Measurements from ENCODE around the gene SGK1.

Gene SGK1

DNA sequence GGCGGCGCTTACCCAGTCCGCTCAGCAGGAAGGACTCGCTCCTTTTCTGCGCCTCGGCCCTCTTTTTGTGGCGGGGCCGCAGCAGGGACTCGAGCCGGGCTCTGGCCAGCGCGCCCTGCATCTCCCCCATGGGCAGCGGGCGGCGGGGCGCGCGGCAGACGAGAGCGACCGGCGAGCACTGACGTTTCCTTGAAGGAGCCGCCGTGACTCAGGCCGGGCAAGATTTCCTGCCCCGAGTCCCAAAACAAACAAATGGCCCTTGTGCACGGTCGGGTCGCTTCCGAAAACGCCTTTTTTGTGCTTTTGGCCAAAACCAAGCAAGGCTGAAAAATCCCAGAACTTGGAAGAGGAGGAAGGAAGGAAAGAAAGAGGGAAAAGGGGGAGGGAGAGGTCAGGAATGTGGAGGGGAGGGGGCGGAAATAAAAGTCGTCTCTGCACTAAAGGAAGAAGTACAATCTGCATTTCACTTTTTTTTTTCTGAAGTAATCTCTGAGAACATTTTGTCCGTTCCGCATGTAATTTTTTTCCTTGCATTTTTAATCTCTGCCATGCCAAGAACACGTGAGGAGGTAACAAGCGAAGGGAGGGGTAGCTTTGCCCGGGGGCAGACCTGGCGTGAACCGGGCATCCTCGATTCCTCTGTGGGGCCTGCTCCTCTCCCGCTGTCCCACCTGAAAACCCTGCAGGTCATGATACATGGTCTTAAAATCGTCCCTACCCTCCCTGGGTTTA lies 142.2 kb downstream of the SGK1 start:
- TF ChIP-seq, protein P1, sequence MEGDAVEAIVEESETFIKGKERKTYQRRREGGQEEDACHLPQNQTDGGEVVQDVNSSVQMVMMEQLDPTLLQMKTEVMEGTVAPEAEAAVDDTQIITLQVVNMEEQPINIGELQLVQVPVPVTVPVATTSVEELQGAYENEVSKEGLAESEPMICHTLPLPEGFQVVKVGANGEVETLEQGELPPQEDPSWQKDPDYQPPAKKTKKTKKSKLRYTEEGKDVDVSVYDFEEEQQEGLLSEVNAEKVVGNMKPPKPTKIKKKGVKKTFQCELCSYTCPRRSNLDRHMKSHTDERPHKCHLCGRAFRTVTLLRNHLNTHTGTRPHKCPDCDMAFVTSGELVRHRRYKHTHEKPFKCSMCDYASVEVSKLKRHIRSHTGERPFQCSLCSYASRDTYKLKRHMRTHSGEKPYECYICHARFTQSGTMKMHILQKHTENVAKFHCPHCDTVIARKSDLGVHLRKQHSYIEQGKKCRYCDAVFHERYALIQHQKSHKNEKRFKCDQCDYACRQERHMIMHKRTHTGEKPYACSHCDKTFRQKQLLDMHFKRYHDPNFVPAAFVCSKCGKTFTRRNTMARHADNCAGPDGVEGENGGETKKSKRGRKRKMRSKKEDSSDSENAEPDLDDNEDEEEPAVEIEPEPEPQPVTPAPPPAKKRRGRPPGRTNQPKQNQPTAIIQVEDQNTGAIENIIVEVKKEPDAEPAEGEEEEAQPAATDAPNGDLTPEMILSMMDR (IDR thresholded peaks at IDR 0.05): no peak
- Histone ChIP-seq H3K4me2 (ENCODE audit: low read length) (peak overlapping the region; percentile 95), H3K27ac (peak overlapping the region; percentile 100), H3K9ac (peak overlapping the region; percentile 100), H3K9me3 (ENCODE audit: control insufficient read depth, low read length) (peaks cover 29% of the 10 kb centered on the region), H3K4me1 (peaks cover 26% of the 10 kb centered on the region), H3K27me3 (ENCODE audit: control insufficient read depth, insufficient read depth, low read length) (no peaks in the 10 kb centered on the region), H2AFZ (peak overlapping the region; percentile 47), H3K36me3 (ENCODE audit: control insufficient read depth, insufficient read depth, low read length) (peaks cover 39% of the 10 kb centered on the region), H3K79me2 (peaks cover 48% of the 10 kb centered on the region), H3K4me3 (ENCODE audit: low read depth, low read length) (peak overlapping the region; percentile 100)

DNA sequence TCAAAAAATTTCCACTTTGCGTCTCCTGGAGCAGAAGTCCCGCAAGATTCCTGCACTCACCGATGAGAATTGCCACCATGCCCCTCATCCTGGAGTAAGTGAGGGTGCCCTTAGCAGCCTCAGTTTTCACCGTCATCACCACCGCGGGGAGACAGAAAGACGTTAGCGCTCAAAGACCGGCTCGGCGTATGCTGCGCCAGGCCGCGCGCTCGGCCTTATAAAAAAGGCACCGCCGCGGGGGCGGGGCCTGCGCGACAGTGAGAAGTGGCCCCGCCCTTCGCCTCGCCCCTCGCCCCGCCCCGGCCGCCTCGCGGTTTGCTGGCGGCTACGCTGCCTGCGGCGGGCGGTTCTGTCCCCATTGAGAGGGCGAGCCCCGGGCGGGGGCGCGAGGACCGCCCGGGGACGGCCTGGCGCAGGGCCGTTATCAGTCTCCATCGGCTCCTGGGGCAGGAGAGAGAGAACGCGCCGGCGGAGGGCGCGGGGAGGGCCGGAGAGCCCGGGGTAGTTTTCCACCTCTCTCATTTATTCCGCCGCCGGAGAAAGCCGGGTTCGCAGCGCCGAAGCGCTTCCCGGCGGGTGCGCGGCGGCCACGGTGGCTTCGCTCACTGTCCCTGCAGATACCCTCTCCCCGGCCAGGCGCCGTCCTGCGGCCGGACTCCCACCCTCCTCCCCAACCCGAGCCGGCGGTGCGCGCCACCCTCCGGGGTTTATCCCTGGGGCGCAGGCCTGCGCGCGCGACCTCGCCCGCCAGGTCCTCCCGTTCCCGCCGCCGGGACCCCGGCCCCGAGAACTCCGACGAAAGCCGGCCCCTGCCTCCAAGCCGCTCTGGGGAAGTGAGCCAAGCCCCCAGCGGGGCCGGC lies 143.0 kb downstream of the SGK1 start:
- Histone ChIP-seq H3K36me3 (ENCODE audit: control insufficient read depth, insufficient read depth, low read length) (peaks cover 47% of the 10 kb centered on the region), H3K9ac (peak overlapping the region; percentile 100), H3K27me3 (ENCODE audit: control insufficient read depth, insufficient read depth, low read length) (no peaks in the 10 kb centered on the region), H3K4me2 (ENCODE audit: low read length) (peak overlapping the region; percentile 95), H3K4me3 (ENCODE audit: low read depth, low read length) (peak overlapping the region; percentile 100), H2AFZ (peak overlapping the region; percentile 23), H3K9me3 (ENCODE audit: control insufficient read depth, low read length) (peaks cover 36% of the 10 kb centered on the region), H3K79me2 (peaks cover 54% of the 10 kb centered on the region), H3K27ac (peak overlapping the region; percentile 100), H3K4me1 (peaks cover 19% of the 10 kb centered on the region)
- TF ChIP-seq, protein P1 (IDR thresholded peaks at IDR 0.05): no peak

DNA sequence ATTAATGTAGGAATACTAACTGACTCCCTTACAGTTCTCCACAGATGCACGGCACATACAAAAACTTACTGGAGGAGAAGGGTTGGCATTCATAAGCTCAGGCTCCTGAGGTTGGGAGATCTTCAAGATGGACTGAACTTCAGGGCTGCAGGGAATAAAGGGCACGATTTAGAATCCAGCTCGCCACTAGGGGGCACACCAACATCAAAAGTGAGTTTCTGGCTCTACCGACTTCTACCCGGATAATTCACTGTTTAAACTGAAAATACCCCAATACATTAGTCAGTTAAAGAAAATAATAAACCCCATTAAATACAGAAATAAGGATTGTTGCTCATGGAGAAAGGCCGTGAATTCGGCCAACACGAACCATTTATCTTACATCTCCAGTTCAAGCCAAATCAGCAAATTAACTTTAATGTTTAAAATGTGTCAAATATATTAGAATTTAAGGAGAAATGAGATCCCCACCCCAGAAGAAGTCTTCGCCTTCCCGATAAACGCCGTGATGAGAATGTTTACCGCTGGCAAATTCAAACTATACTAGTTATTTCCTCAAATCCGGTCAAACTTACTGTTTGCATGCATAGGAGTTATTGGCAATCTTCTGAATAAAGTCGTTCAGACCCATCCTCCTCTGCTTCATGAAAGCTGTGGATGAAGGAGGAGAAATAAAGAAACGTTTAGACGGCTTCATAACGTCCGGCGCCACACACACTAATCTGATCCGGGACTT lies 143.8 kb downstream of the SGK1 start:
- TF ChIP-seq, protein P1 (IDR thresholded peaks at IDR 0.05): peak; percentile 84
- Histone ChIP-seq H3K4me3 (ENCODE audit: low read depth, low read length) (peak overlapping the region; percentile 100), H3K9me3 (ENCODE audit: control insufficient read depth, low read length) (peaks cover 36% of the 10 kb centered on the region), H3K4me1 (peaks cover 15% of the 10 kb centered on the region), H3K4me2 (ENCODE audit: low read length) (peak overlapping the region; percentile 83), H3K27ac (peak overlapping the region; percentile 100), H3K27me3 (ENCODE audit: control insufficient read depth, insufficient read depth, low read length) (no peaks in the 10 kb centered on the region), H3K9ac (peak overlapping the region; percentile 100), H3K36me3 (ENCODE audit: control insufficient read depth, insufficient read depth, low read length) (peaks cover 55% of the 10 kb centered on the region), H2AFZ (peak overlapping the region; percentile 7), H3K79me2 (peaks cover 57% of the 10 kb centered on the region)

DNA sequence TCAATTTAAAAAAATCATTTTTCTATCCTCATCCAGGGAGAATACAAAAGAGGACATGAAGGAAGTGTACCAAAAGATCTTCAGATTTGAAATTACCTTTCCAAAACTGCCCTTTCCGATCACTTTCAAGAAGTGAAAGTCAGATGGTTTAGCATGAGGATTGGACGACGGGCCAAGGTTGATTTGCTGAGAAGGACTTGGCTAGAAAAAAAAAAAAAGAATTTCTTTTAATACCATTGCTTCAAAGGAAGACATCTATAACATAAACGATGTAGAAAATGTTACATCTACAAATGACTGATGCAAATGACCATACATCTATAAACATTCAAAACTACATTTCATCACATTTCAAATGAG lies 144.6 kb downstream of the SGK1 start:
- H3K9ac ChIP-seq: peak overlapping the region; percentile 100
- peak overlapping the region; percentile 100 for H3K4me3 ChIP-seq (ENCODE audit: low read depth, low read length)

More for the DNA sequence above, 144.6 kb downstream of the SGK1 start:
- Histone ChIP-seq H2AFZ (no peak overlapping the region), H3K27ac (peak overlapping the region; percentile 100), H3K36me3 (ENCODE audit: control insufficient read depth, insufficient read depth, low read length) (peaks cover 59% of the 10 kb centered on the region), H3K27me3 (ENCODE audit: control insufficient read depth, insufficient read depth, low read length) (no peaks in the 10 kb centered on the region), H3K79me2 (peaks cover 57% of the 10 kb centered on the region), H3K9me3 (ENCODE audit: control insufficient read depth, low read length) (peaks cover 36% of the 10 kb centered on the region), H3K4me2 (ENCODE audit: low read length) (peak overlapping the region; percentile 83), H3K4me1 (peaks cover 15% of the 10 kb centered on the region)
- TF ChIP-seq, protein P1 (IDR thresholded peaks at IDR 0.05): no peak

Data from parathyroid adenoma (tissue), 2 donors.